BLaER1 treated with 17β-estradiol and CSF1 and Interleukin-3, amounts not matched to agents 10 nM and 100 nM (cell line): ENCODE results near the gene ZC3HAV1.

Experiments
- H3K27ac ChIP-seq, 11 experiments: shearing (Covaris generic); formaldehyde crosslinking; 2 replicates each; pipeline ENCODE4 v1.8.1; 2022
- H3K27me3 ChIP-seq, 11 experiments: shearing (Covaris generic); formaldehyde crosslinking; 2 replicates each; pipeline ENCODE4 v1.8.1; 2022
- H3K36me3 ChIP-seq, 11 experiments: shearing (Covaris generic); formaldehyde crosslinking; 2 replicates each; pipeline ENCODE4 v1.8.1; 2022
- H3K4me1 ChIP-seq, 10 experiments: shearing (Covaris generic); formaldehyde crosslinking; 2 replicates each; pipeline ENCODE4 v1.8.1; 2022
- H3K4me2 ChIP-seq, 11 experiments: shearing (Covaris generic); formaldehyde crosslinking; 2 replicates each; pipeline ENCODE4 v1.8.1; 2022
- H3K4me3 ChIP-seq, 10 experiments: shearing (Covaris generic); formaldehyde crosslinking; 2 replicates each; pipeline ENCODE4 v1.8.1; 2022
- H3K9ac ChIP-seq, 11 experiments: shearing (Covaris generic); formaldehyde crosslinking; 2 replicates each; pipeline ENCODE4 v1.8.1; 2022
- H3K9me3 ChIP-seq, 11 experiments: shearing (Covaris generic); formaldehyde crosslinking; replicated peaks in 1 of 11; 2 replicates each; pipeline ENCODE4 v1.8.1; 2022
- H4K20me1 ChIP-seq, 11 experiments: shearing (Covaris generic); formaldehyde crosslinking; 2 replicates each; pipeline ENCODE4 v1.8.1; 2022
- Cebpa-rat ChIP-seq, 11 experiments: shearing (Covaris generic); IDR thresholded peaks; 2 replicates each; pipeline ENCODE4 v1.8.1; 2022

Gene ZC3HAV1

GRCh38 chr7:139023076-139023475 is 86.4 kb downstream of the ZC3HAV1 start:
- Histone ChIP-seq H3K36me3 (peaks cover 60 to 91% (median 75%) of the 10 kb centered on the region in 11 experiments), H3K4me2 (no peak overlapping the region), H3K27ac (no peak overlapping the region), H3K9ac (no peak overlapping the region), H3K4me1 (no peaks in the 10 kb centered on the region; a peak in 1 of 20 replicates), H3K4me3 (no peak overlapping the region), H3K9me3 (no peaks in the 10 kb centered on the region), H3K27me3 (no peaks in the 10 kb centered on the region), H4K20me1 (peaks cover 0 to 10% (median 0%) of the 10 kb centered on the region in 11 experiments; a peak in 5 of 22 replicates)
- no peak for TF ChIP-seq Cebpa-rat (IDR thresholded peaks at IDR 0.05)

DNA sequence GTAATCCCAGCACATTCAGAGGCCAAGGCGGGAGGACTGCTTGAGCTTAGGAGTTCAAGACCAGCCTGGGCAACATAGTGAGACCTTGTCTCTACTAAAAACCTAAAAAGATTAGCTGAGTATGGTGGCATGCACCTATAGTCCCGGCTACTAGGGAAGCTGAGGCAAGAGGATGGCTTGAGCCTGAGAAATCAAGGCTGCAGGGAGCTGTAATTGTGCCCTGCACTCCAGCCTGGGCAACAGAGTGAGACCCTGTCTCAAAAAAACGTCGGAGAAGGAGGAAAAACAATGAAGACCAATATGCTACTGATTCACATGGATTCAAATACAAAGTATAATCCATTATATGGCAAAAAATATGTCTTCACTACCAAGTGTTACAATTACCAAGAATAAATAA is 87.2 kb downstream of the ZC3HAV1 start:
- no peak overlapping the region for H3K4me2 ChIP-seq
- no peak overlapping the region for H3K4me3 ChIP-seq
- peaks cover 52 to 83% (median 67%) of the 10 kb centered on the region in 11 experiments for H3K36me3 ChIP-seq
- H3K9me3 ChIP-seq: no peaks in the 10 kb centered on the region
- peaks cover 0 to 10% (median 0%) of the 10 kb centered on the region in 11 experiments; a peak in 5 of 22 replicates for H4K20me1 ChIP-seq
- no peak overlapping the region for H3K9ac ChIP-seq
- H3K27ac ChIP-seq: no peak overlapping the region
- H3K27me3 ChIP-seq: no peaks in the 10 kb centered on the region
- no peaks in the 10 kb centered on the region; a peak in 1 of 20 replicates for H3K4me1 ChIP-seq
- no peak for TF ChIP-seq Cebpa-rat (IDR thresholded peaks at IDR 0.05)

DNA sequence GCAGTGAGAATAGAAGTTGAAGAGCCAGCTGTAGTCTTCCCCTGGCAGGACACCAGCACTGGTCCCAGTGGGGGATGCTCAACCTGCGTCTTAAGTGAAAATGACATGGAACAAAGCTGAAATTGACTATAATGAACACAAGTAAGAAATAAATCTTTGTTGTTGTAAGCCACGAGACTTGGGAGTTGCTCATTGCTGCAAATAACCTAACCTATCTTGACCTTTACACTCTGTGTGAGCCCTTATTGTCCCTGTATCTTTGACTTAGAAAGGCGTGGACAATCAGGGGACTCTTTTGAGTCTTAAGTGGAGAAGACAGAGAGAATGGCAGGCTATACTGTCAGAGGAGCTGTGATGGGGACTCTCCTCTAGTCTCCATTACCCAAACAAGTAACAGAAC is 90.6 kb downstream of the ZC3HAV1 start:
- Histone ChIP-seq H3K36me3 (peaks cover 24 to 50% (median 34%) of the 10 kb centered on the region in 11 experiments), H3K27ac (no peak overlapping the region), H3K9ac (no peak overlapping the region), H3K4me3 (no peak overlapping the region), H3K27me3 (no peaks in the 10 kb centered on the region), H3K4me1 (no peaks in the 10 kb centered on the region; a peak in 1 of 20 replicates), H4K20me1 (peaks cover 0 to 10% (median 0%) of the 10 kb centered on the region in 11 experiments; a peak in 2 of 22 replicates), H3K4me2 (no peak overlapping the region), H3K9me3 (no peaks in the 10 kb centered on the region)
- TF ChIP-seq Cebpa-rat (IDR thresholded peaks at IDR 0.05): no peak

- peaks cover 5 to 31% (median 16%) of the 10 kb centered on the region in 11 experiments; a peak in 20 of 22 replicates for H3K36me3 ChIP-seq
- no peaks in the 10 kb centered on the region for H3K27me3 ChIP-seq
- peaks cover 0 to 2% (median 0%) of the 10 kb centered on the region in 11 experiments; a peak in 2 of 22 replicates for H4K20me1 ChIP-seq
- no peak overlapping the region for H3K9ac ChIP-seq
- H3K4me2 ChIP-seq: no peak overlapping the region
- no peak overlapping the region for H3K4me3 ChIP-seq
- H3K27ac ChIP-seq: no peak overlapping the region
- no peak for TF ChIP-seq Cebpa-rat (IDR thresholded peaks at IDR 0.05)
- H3K4me1 ChIP-seq: no peaks in the 10 kb centered on the region; a peak in 1 of 20 replicates
- no peaks in the 10 kb centered on the region; a peak in 2 of 22 replicates for H3K9me3 ChIP-seq
Measured at GRCh38 chr7:139016931-139017511, 92.5 kb downstream of the ZC3HAV1 start.

DNA sequence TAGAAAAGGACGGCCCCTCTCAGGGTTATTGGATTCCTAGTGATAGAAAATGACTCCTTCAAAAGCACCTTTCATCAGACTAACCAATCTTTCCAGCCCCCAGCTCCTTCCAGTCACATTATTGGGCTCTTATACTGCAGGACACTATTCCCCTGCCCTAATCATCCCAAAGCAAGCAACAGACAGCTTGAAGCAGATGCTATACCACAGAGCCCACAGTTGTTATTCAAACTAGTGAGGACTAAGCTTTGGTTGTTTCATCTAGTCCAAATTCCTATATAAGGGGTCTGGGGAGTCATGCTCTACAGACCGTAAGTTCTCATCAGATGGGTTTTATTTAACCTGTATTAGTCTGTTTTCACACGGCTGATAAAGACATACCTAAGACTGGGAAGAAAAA is 98.1 kb downstream of the ZC3HAV1 start:
- H4K20me1 ChIP-seq: no peaks in the 10 kb centered on the region

DNA sequence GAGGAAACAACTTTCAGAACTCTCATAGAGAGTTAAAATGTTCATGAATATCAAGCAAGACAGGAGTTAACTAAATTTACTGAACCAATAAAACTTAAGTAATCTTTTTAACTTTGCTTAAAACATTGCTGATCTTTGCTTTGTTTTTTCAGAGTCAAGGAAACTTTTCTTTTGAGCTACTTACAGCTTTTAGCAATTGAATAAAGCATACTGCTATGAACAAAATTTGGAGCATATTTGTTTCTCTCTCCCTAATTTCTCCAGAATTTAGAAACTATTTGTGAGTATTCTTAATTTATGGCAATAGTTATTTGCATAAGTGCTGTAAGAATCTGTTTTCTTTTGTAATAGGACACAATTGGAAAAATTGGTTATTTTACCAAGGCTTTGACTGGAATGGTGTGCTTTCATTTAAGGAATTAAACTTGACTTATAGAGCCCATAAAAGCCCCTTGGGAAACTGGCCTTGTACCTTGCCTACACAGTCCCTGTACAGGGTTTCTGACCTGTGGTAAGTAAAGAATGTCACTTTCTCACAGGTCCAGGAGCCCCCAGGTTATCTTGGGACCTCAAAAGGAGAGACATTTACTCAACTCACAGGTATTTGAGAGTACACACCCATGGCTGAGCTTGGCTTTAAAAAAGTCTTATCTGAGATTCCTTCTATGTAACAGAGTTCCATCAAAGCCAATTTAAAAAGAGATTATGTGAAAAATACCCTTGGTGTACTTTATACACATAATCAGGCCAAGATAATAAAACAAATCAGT is 105.0 kb downstream of the ZC3HAV1 start:
- no peak for TF ChIP-seq Cebpa-rat (IDR thresholded peaks at IDR 0.05)

More for the DNA sequence above, 98.1 kb downstream of the ZC3HAV1 start:
- no peak overlapping the region for H3K9ac ChIP-seq
- H3K9me3 ChIP-seq: peaks cover 9 to 37% (median 17%) of the 10 kb centered on the region in 11 experiments; a peak in 15 of 22 replicates
- H3K36me3 ChIP-seq: no peaks in the 10 kb centered on the region
- TF ChIP-seq Cebpa-rat (IDR thresholded peaks at IDR 0.05): no peak
- H3K4me1 ChIP-seq: no peaks in the 10 kb centered on the region
- H3K4me3 ChIP-seq: no peak overlapping the region
- no peaks in the 10 kb centered on the region for H3K27me3 ChIP-seq
- no peak overlapping the region for H3K4me2 ChIP-seq
- no peak overlapping the region for H3K27ac ChIP-seq

GRCh38 chr7:138999414-138999813 is 110.1 kb downstream of the ZC3HAV1 start:
- Histone ChIP-seq H3K36me3 (no peaks in the 10 kb centered on the region; a peak in 1 of 22 replicates), H3K9me3 (peaks cover 14 to 37% (median 25%) of the 10 kb centered on the region in 11 experiments), H3K4me2 (no peak overlapping the region), H3K4me3 (no peak overlapping the region), H4K20me1 (no peaks in the 10 kb centered on the region), H3K4me1 (no peaks in the 10 kb centered on the region), H3K27ac (no peak overlapping the region), H3K27me3 (no peaks in the 10 kb centered on the region), H3K9ac (no peak overlapping the region)
- no peak for TF ChIP-seq Cebpa-rat (IDR thresholded peaks at IDR 0.05)

More for the DNA sequence above, 105.0 kb downstream of the ZC3HAV1 start:
- Histone ChIP-seq H3K9ac (no peak overlapping the region), H3K27ac (no peak overlapping the region), H3K4me1 (no peaks in the 10 kb centered on the region), H3K36me3 (no peaks in the 10 kb centered on the region; a peak in 1 of 22 replicates), H3K9me3 (peaks cover 35 to 66% (median 50%) of the 10 kb centered on the region in 11 experiments), H3K4me3 (no peak overlapping the region), H3K4me2 (no peak overlapping the region), H3K27me3 (no peaks in the 10 kb centered on the region), H4K20me1 (no peaks in the 10 kb centered on the region)
